NCI-H510A treated with DMSO at 0.1 percent for 48 hours (cell line): ENCODE data around the gene FNDC1.

Experiments
- DNase-seq: peaks from one replicate; lab custom pipeline; 2025; lab: John Stamatoyannopoulos, UW

Gene FNDC1

DNA sequence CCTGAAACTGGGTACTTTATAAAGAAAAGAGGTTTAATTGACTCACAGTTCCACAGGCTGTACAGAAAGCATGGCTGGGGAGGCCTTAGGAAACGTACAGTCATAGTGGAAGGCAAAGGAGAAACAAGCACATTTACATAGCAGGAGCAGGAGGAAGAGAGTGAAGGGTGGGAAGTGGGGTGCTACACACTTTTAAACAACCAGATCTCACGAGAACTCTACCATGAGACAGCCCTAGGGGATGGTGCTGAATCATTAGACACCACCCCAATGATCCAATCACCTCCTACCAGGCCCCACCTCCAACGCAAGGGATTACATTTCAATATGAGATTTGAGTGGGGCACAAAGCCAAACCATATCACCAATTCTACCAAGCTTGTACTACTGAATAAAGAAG is 7.4 kb upstream of the FNDC1 start:
- no peak for DNase-seq

DNA sequence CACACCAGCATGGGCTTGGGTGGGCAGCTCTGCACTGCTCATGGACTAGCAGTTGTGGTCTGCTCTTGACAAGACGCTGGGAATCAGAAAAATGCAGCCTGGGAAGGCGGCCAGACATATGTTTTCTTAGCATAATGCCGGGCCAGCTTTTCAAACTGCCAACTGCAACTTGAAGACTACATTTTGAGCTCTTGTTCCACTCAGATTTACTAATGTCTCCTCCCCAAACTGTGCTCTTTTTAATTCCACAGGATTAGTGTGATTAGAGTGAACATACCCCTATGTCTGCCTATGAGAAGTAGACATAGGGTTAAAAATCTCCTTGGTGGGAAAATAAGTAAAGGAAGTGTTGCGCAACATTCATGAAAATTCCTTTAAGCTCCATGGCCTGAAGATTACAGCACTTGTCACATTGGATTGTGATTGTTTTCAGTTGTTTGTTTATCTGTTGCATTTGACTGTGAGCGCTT is 5.3 kb upstream of the FNDC1 start:
- no peak for DNase-seq

DNA sequence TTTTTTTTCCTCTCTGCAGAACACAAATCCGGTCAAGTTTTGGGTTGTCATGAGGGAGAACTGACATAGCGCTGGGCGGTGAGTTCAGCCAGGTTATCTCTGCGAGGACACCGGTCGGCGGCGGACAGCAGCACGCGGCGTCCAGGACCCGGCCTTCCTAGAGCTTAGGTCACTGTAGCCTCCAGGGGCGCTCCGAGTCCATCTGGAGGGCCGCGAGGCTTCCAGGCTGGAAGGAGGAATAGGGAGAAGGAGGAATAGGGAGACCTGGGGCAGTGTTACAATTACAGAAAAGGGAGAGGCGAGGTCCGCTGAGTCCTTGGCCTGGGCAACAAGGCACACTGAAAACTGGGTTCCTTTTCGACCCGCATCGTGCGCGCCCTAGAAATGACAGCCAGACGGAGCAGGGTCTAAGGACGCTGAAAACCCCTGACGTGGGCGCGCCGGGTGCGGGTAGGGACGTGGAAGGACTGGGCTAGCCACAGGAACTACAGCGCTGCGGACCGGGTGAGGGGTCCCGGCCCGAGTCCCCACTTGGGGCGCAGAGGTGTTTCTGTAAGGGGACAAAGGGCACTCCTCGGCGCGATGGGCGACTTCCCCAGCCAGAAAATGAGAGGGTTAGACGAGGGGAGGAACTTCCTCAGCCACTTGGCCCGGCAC is 536 bp upstream of the FNDC1 start:
- DNase-seq, result peak; percentile 11

DNA sequence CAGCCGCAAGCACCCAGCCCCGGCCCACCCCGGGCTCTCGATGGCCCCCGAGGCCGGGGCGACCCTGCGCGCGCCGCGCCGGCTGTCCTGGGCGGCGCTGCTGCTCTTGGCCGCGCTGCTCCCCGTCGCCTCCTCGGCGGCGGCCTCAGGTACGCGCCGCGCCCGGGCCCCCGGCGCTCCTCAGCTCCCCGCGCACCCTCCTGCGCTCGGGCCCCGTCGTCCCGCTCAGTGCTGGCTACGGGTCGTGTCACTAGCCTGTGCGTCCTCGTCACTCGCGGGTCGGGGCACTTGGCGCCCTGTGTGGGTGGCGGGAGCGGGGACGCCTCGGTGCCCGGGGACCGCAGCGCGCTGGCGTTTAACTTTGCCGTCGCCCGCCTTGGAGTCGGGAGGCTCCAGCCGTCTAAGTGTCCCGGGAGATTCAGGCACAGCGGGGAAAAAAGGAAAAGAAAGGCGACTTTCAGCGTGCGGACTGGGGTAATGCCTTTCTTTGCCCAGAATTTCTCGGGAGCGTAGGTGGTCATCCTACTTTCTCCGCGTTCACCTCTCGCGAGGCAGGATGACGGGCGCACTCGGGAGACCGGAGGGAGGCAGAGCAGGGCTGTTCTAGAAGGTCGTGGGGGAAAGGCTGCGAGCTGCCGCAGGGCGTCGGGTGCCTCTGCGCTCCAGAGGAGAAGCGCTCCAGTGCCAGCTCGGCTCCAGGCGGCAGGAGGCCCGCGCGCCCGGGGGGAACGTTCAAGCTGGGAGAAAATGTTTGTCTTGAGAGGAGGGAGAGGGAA is 545 bp downstream of the FNDC1 start:
- DNase-seq, result peak; percentile 11

DNA sequence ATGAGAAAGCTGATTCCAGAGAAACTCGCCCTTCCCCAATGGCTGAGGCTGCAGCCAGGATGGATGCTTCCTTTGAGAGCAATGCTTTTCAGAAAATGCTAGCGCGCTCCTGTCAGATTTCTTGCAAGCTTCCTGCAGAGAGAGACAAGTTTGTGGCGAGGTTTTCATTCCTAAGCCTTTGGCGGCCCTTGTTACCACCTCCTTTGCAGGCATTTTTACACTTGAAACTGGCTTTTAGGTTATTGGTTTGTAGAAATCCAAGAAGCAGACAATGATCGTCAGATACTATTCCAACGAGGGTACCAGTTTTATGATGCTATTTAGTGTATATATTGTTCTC is 1.1 kb downstream of the FNDC1 start:
- DNase-seq, result no peak

DNA sequence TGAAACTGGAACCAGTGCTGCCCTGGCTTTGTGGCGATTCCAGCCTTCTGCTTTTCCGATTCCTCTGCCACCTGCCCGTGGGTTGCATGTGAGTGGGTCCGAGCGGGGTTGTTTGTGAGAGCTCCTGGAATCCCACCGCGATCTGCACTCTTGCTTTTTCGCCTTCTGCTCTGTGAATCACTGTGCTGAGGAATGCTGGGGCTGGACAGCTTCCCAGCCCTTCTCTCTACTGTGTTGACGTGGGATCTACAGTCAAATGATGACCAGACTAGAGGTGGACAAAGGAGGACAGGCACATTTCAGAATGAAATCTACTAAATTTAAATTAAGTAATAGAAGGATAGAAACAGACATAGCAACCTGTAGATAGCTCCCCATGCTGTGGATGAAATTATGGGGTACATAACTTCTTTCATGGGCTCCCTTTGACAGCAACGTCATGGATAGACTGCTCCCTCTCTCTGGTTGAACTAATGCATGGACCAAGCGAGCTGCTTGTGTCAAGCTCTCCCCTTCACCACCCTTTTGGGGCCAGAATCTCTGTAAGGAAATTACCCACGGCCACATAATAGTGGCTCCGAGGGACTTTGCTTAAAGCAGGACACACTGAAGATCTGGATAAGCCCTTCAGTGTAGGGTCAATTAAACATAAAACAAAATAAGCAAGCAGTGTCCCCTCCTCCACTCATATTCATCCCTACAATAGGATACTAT is 2.0 kb downstream of the FNDC1 start:
- no peak for DNase-seq

DNA sequence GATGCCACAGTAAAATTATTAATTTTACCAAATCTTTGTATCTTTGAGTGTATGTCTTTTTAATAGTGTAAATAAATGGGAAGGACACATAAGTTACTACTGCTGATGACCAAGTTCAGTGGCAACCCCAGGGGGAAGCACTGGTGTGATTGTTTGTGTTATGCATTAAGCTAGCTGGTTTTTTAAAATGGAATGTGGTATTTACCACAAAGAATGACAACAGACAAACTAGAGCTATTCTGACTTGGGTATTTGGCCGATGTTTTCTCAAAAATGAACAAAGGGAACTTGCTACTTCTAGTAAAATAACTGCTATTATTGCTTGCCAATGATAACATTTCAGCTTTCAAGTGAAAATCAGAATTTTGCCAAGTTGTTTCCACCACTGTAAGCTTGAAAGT is 2.9 kb downstream of the FNDC1 start:
- DNase-seq, result no peak

DNA sequence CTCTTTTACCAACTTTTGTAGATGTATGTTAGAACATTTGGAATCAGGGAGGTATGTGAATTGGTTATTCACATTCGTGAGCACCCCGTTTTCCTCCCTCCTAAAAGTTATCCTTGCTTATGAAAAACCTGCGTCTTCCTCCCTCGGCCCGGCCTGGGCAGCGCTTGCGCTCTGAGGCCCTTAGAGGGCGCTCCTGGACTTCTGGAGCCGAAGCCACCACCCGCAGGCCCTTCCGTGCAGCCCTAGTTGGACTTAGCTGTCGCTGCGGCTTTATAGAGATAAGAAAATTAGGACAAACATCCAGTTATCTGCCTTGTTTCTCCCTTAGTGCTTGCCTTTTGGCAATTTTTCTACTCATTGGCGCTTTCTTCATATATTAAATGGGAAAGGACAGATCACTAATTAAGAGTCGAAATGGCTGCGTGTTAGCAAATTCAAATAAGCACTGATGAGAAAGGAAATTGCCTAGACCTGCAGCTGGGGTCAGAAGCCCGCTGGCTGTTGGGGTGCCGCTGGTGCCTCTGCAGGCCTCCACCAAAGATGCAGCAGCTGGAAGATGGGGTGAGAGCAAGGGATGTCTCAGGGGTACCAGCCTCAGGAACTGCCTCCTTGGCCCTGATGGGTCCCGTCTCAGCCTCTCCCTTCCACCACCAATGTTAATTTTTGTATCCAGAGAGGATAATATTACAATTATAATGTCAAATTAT is 5.2 kb downstream of the FNDC1 start:
- DNase-seq, result peak; percentile 7

DNA sequence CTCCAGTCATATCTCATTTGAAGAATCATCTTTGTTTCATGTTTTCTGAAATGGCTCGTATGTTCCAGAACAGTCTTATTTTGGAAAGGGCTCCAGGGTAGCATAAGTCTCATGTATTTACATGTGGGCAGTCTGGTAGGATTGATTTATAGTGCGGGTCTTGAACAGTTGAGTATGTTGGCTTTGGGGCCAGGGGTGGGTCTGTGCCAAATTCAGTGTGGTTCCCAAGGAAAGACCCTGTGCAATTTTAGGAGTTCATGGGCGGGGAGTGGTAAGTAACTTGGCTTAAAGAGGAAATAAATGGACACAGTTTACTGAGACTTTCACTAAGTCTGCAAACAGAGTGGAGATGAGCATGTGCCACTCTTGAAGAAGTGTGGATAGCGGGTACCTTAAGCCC is 7.7 kb downstream of the FNDC1 start:
- no peak for DNase-seq

DNA sequence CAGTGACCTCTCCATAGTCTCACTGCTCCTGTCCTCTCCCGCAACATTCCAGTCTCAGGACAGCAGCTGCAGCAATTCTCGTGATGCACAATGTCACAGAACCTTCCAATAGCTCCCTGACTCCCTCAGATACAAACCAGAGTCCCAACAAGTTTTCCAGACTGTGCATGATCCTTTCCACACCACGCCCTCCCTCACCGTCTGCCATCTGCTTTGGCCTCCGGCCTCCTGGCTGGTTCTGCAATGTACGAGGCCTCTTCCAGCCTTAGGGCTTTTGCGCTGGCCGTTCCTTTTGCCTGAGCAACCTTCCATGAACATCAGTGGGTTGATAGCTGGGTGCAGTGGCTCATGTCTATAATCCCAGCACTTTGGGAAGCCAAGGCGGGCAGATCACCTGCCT is 9.6 kb downstream of the FNDC1 start:
- no peak for DNase-seq

DNA sequence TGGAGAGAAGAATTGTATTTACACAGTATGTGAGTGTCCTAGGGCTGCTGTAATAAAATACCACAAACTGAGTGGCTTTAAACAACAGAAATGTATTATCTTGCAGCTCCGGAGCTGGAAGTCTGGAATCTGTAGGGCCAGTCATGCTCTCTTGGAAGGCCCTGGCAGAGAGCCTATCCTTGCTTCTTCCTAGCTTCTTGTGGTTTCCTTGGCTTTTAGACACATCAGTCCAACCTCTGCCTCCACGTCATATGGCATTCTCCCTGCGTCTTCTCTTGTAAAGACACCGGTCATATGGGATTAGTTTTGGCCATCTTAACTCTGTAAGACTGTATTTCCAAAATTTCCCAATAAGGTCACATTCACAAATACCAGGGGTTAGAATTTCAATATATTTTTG is 10.8 kb downstream of the FNDC1 start:
- DNase-seq, result no peak

DNA sequence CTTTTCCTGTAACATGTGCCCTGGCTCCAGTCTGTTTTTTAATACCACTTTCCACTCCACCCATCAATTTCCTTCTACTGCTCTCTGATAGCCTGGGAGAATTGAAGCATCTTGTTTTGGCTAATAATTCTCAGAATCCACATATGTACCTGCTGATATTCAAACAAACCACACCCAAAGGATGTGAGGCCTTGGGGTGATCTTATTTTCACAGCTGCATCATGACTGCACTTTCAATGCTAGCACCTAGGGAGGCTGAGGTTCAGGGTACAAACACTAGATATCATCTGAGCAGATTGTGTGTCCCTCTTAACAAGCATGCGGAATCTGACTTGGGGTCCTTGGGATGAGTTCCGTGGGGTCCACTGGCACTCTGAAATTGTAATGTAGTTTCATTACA is 12.7 kb downstream of the FNDC1 start:
- DNase-seq, result no peak

DNA sequence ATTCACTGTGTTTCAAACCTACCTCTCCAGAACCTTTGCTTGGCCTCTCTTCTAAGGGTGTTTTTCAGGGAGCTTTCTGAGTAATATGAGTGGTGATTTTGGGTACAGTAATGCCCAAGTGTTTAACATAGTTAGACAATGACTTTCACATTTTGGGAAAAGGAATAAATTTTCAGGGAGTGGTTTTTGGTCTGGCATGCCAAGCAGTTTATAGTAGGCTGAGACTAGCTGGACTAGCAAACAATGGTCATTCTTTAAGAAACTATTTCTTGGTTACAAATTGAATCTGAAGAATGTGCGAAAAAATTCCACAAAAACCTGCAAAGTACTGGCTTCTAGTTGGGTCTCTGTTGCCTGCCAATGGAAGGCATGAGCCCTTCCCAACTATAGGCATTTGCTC is 15.4 kb downstream of the FNDC1 start:
- no peak for DNase-seq

DNA sequence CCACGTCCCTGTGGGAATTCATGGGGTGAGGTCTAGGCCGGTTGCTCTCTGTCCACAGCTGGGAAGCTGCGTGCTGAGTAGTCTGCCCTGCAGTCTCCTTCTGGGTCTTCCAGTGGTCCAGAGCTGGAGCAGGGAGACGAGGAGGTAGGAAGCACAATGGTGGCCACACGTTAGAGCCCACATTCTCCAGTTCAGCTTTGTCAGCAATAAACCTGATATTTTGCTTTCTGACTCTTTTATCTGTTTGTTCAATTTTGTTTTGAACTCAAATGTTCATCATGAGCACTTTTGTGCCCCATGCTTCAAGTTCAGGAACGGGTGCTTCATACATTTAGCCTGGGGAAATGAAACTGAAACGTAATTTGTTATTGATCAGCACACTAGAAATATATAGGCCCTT is 21.3 kb downstream of the FNDC1 start:
- DNase-seq, result no peak

DNA sequence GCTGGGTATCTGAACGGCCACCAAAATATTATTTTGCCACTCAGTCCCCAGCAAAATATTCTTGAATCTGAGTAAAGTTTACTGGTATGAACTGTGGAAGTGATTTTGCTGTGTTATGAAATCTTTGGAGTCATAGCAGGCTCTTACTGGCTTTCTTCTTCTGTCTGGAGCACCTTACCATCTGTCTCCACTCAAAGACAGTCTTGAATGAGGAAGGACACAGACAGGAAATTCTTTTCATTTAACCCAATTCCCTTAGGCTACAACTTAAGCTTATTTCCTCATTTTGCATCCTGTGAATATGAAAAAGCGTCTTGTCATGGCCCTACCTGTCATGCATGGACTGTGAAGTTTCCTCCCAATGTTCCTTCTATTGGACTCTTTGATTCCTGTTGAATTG is 24.7 kb downstream of the FNDC1 start:
- DNase-seq, result no peak

DNA sequence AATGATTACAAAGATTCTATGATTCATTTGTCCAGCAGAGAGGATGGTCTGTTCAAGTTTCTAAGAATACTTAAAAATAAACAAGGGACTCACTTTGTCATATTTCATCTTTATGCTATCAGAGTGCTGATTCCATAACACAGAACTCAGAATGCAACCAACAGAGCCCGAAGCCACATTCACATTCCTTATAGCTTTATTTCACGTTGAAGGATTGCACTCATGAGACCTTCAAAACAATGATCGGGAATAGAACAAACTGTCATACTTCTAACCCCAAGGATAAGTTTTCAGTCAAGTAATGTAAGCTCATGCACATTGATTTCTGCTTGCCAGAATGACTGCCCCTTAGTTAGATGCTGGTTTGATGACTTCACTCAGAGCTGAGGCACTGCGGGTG is 25.2 kb downstream of the FNDC1 start:
- no peak for DNase-seq

DNA sequence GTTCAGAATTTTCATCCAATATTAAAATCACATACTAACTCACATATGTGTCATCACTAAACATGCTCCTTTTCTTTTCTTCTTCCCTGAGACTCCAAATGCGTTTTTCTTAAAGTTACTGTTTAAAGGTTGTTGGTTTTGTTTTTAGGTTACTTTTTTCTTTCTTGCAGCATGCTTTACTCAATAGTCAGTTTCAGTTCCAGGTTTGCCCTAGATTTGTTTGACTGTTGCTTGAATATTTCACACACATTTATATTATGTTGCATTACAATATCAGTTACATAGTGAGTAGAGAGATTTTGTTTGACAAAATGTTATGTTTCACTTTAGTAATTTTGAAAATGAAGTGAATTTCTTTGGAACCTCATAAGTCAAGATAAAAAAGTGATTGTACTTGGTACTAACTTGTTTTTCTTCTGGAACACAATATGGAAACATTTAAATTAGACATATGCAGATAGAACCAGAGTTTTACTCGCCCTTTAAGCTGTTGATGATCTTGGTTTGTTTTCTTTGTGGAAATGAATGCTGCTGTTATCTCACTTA is 27.3 kb downstream of the FNDC1 start:
- no peak for DNase-seq

DNA sequence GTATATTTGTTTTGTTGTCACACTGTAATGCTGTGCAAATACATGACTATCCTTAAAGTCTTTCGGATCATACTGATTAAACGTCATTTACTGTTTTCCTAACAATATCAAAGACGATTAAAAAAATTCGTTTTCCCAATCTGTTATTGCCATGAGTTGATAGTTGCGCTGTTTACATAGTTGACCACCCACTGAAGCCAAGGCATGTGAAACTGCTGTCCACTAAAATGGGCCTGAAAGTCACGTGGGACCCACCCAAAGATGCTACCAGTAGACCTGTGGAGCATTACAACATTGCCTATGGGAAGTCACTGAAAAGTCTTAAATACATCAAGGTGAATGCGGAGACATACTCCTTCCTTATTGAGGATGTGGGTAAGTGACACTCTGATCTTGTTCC is 28.1 kb downstream of the FNDC1 start:
- no peak for DNase-seq

DNA sequence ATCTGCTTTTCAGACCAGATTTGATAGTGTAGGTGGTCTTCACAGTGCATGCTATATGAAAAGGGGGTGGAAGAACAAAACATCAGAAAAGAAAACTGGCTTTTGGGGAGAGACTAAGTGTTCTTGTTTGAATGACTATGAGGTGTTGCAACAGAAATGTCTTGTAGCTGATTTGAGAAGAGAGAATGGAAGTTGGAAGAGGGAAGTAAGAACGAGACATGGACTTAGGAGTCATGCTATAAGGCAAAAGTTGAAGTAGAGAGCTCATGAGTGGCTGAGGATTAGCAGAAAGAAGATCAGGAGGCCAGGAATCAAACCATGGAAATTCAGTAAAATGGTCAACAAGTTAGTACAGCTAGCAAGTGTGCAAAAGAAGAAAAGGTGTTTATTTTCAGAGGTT is 32.1 kb downstream of the FNDC1 start:
- DNase-seq, result no peak

DNA sequence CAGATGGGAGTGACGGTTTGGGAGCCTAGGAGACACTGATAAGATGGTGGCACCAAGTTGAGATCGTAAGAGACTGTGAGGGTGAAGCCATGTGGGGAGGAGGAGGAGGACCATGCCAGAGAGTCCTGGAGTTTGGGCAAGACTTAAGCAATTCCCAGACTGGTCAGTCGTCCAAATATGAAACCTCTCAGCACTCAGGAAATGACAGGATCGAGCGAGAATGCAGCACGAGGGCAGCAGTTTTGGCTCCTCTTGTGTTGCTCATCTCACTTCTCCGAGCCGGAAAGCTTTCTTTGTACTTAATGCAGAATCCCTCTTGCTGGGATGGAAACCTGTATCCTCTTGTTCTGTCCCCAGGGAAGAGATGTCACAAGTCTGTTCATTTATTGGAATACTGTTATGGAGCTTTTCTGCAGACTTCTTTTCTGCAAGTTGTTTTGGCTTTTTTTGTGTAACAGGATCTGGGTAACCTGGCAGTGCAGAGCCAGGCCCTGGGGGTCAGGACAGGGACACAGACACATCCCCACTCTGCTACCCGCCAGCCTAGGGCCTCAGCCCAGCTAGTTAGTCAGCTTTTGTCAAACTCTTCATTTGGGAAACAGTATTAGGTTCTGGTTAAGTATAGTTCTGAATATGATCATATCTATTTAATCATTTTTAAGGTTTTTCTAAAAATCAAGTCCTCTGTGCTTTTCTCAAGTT is 34.3 kb downstream of the FNDC1 start:
- DNase-seq, result no peak

DNA sequence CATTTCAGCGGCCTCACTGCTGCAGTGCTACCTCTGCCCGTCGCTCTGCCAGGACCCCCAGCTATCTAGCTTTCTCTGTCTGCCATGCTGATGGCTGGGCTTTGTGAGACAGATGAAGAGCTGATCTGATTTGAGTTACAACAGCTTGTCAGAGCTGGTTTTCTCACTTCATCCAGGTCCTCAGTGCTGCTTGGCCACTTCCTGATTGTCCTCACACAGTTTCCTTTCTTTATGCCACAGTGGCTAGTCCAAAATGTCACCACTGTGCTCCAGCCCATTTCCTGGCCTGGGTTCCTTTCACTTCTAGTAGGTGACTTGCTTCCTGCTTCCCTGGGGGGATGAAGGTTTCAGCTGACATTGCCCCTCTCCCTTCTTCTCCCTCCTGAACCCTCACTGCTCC is 35.4 kb downstream of the FNDC1 start:
- DNase-seq, result no peak

DNA sequence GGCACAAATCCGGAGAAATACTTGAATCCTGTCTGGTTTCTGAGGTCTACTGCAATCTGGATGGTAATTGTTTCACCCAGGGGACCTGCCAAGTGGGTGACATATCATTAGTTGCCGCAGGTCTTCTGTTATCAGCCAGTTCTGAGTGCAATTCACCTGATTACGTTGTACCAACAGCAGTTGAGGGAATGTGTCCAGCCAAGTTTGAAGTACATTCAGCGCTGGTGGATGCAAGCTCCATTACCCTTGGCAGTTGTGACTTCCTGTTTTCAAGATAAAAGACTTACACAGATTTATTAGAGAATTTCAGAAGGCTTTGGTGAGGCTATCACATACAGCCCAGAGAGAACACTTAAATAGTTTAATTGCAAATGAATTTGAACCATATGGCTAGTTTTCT is 42.8 kb downstream of the FNDC1 start:
- no peak for DNase-seq
